ENCODE results near the gene LMX1A. TPM values are rescaled to one million over a fixed set of nuclear protein-coding genes. Genes with fewer than 3 reads are reported as not detected.

LMX1A gene
- total and polyA plus RNA-seq, 9 of the 15 experiments (the other 6 are each of a cell fraction or from before 2014, with no cell fraction given) = not detected

DNA sequence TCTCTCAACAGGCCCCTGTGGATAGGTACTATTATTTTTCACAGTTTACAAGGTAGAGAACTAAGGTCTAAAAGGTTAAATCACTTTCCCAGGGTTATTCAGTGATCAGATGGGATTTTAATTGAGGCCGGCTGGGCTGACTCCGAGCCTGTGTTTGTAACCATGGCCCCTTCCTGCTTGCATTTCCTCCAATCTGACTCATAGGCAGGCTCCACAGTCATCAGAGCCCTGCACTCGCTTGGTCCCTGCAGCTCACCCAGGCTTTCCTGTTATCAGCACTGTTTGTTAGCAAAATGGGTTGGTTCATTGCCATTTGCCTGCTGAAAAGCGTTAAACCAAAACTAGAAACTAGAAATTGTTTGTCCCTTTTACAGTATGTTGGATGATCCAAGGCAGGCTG is 41.4 kb upstream of the LMX1A start (continued):
- TF ChIP-seq, protein P1, sequence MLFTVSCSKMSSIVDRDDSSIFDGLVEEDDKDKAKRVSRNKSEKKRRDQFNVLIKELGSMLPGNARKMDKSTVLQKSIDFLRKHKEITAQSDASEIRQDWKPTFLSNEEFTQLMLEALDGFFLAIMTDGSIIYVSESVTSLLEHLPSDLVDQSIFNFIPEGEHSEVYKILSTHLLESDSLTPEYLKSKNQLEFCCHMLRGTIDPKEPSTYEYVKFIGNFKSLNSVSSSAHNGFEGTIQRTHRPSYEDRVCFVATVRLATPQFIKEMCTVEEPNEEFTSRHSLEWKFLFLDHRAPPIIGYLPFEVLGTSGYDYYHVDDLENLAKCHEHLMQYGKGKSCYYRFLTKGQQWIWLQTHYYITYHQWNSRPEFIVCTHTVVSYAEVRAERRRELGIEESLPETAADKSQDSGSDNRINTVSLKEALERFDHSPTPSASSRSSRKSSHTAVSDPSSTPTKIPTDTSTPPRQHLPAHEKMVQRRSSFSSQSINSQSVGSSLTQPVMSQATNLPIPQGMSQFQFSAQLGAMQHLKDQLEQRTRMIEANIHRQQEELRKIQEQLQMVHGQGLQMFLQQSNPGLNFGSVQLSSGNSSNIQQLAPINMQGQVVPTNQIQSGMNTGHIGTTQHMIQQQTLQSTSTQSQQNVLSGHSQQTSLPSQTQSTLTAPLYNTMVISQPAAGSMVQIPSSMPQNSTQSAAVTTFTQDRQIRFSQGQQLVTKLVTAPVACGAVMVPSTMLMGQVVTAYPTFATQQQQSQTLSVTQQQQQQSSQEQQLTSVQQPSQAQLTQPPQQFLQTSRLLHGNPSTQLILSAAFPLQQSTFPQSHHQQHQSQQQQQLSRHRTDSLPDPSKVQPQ (CRISPR knock-in tag; IDR thresholded peaks at IDR 0.05; ENCODE audit: borderline replicate concordance) = no peak
- no peak for TF ChIP-seq FOXK2 (conservative IDR thresholded peaks at IDR 0.05 in 1 of 2, IDR thresholded peaks at IDR 0.05 in 1 of 2; ENCODE audit: low read depth in 2 of 2)
- TF ChIP-seq ZKSCAN3 (CRISPR knock-in tag; IDR thresholded peaks at IDR 0.05) = no peak
- no peak for TF ChIP-seq TRIM28 (IDR thresholded peaks at IDR 0.05)

GRCh38 chr1:165395901-165396300 is 39.4 kb upstream of the LMX1A start:
- POLR2A ChIA-PET = interaction anchor here (0.8 to 1.4 kb wide), 2 partner anchors 10 to 188 kb away, joined by 3 to 5 read pairs; no protein-coding TSS in a partner anchor

More at GRCh38 chr1:165395901-165396300, 39.4 kb upstream of the LMX1A start:
- in situ Hi-C loops (cut with MboI) = loop anchor here (10.0 kb wide), 1 partner anchor 519 kb away; no protein-coding TSS in a partner anchor
- Histone ChIP-seq H3K4me3 (no peak overlapping the region), H3K36me3 (ENCODE audit: control insufficient read depth, insufficient read depth, low read length) (no peaks in the 10 kb centered on the region), H3K27ac (ENCODE audit: extremely low read depth, low read depth, low read length) (no peak overlapping the region), H3K9me3 (replicated peaks; ENCODE audit: control insufficient read depth, insufficient read depth, low read depth, low read length) (no peaks in the 10 kb centered on the region), H3K79me2 (ENCODE audit: control insufficient read depth, insufficient read depth, low read length) (no peaks in the 10 kb centered on the region), H3K4me1 (replicated peaks in 1 of 2; ENCODE audit: control insufficient read depth in 2 of 2, insufficient read depth in 2 of 2, low read length in 2 of 2) (peaks cover 5 to 7% of the 10 kb centered on the region in 2 experiments; a peak in 3 of 5 replicates), H4K20me1 (replicated peaks; ENCODE audit: control insufficient read depth, insufficient read depth, low read length) (peaks cover 10% of the 10 kb centered on the region), H3K4me2 (ENCODE audit: insufficient read depth, low read length) (no peak overlapping the region), H3K9me1 (ENCODE audit: control insufficient read depth, insufficient read depth, low read length) (peaks cover 4% of the 10 kb centered on the region), H3K27me3 (ENCODE audit: control insufficient read depth in 2 of 2, insufficient read depth in 2 of 2, low read length in 2 of 2) (peaks cover 8 to 10% of the 10 kb centered on the region in 2 experiments; a peak in 3 of 5 replicates), H3K9ac (ENCODE audit: insufficient read depth in 1 of 2, low read depth in 2 of 2, low read length in 2 of 2) (no peak overlapping the region), H2AFZ (ENCODE audit: low read depth, low read length) (no peak overlapping the region)
- CTCF ChIA-PET (ENCODE audit: low intra/inter-chr PET ratio) = interaction anchor here (0.6 kb wide), 1 partner anchor 1152 kb away, joined by 3 read pairs; no protein-coding TSS in a partner anchor
- FAIRE-seq = no peak
- no peak for DNase-seq (ENCODE audit: extremely low read depth in 1 of 4, low spot score in 3 of 4)
- 1% methylated on average over 4 of the region's 4 CpGs for WGBS (ENCODE audit: insufficient coverage, low coverage, missing lambda C conversion rate)
- intact Hi-C loops (cut with micrococcal nuclease) = no loop called here
- no peak for ATAC-seq
- TF ChIP-seq TAF15 (IDR thresholded peaks at IDR 0.05; ENCODE audit: low read depth, low read length) = no peak
- no peak for TF ChIP-seq ZNF324 (CRISPR knock-in tag; IDR thresholded peaks at IDR 0.05)
- no peak for TF ChIP-seq LEF1 (IDR thresholded peaks at IDR 0.05)
- TF ChIP-seq, protein P2, sequence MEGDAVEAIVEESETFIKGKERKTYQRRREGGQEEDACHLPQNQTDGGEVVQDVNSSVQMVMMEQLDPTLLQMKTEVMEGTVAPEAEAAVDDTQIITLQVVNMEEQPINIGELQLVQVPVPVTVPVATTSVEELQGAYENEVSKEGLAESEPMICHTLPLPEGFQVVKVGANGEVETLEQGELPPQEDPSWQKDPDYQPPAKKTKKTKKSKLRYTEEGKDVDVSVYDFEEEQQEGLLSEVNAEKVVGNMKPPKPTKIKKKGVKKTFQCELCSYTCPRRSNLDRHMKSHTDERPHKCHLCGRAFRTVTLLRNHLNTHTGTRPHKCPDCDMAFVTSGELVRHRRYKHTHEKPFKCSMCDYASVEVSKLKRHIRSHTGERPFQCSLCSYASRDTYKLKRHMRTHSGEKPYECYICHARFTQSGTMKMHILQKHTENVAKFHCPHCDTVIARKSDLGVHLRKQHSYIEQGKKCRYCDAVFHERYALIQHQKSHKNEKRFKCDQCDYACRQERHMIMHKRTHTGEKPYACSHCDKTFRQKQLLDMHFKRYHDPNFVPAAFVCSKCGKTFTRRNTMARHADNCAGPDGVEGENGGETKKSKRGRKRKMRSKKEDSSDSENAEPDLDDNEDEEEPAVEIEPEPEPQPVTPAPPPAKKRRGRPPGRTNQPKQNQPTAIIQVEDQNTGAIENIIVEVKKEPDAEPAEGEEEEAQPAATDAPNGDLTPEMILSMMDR (IDR thresholded peaks at IDR 0.05 in 2 of 3, conservative IDR thresholded peaks at IDR 0.05 in 1 of 3; ENCODE audit: insufficient read depth in 2 of 3, low read depth in 1 of 3, low read length in 3 of 3) = no peak
- no peak for TF ChIP-seq ZNF124 (CRISPR knock-in tag; IDR thresholded peaks at IDR 0.05)
- no peak for TF ChIP-seq STAT5A (IDR thresholded peaks at IDR 0.05; ENCODE audit: borderline replicate concordance, low read length)
- TF ChIP-seq SIN3A (IDR thresholded peaks at IDR 0.05; ENCODE audit: borderline replicate concordance in 2 of 2, control insufficient read depth in 1 of 2, low read depth in 2 of 2, low read length in 2 of 2) = no peak
- TF ChIP-seq EP300 (IDR thresholded peaks at IDR 0.05; ENCODE audit: low read length) = no peak
- no peak for TF ChIP-seq MXI1 (IDR thresholded peaks at IDR 0.05; ENCODE audit: low read depth, low read length)
- TF ChIP-seq CBFB (CRISPR knock-in tag; IDR thresholded peaks at IDR 0.05) = no peak
- no peak for TF ChIP-seq PCBP1 (IDR thresholded peaks at IDR 0.05; ENCODE audit: low read depth, low read length, poor library complexity, severe bottlenecking)
- no TSS peak for BruUV-seq (replicated peaks)
